Glutamatergic neuron (in vitro differentiated cells): Measurements from ENCODE around the gene KRT82. TPM values are rescaled to one million over a fixed set of nuclear protein-coding genes. Genes with fewer than 3 reads are reported as not detected.

ENCODE experiments used
- DNase-seq: peaks from one replicate; pipeline ENCODE4 v3.0.0; 2022
- H3K27ac Mint-ChIP-seq: one replicate; pipeline ENCODE4 v1.8.0; 2020; ENCODE audit warnings: mild to moderate bottlenecking, mixed read lengths, inconsistent platforms; ENCODE audit not compliant: unreplicated experiment
- H3K27me3 Mint-ChIP-seq: one replicate; pipeline ENCODE4 v1.8.0; 2020; ENCODE audit warnings: mild to moderate bottlenecking, moderate library complexity, mixed read lengths, inconsistent platforms; ENCODE audit not compliant: unreplicated experiment
- H3K36me3 Mint-ChIP-seq: one replicate; pipeline ENCODE4 v1.8.0; 2020; ENCODE audit warnings: mild to moderate bottlenecking, mixed read lengths, inconsistent platforms; ENCODE audit not compliant: unreplicated experiment
- H3K4me1 Mint-ChIP-seq: one replicate; pipeline ENCODE4 v1.8.0; 2020; ENCODE audit warnings: mild to moderate bottlenecking, low read depth, mixed read lengths, inconsistent platforms; ENCODE audit not compliant: unreplicated experiment
- H3K4me3 Mint-ChIP-seq: one replicate; pipeline ENCODE4 v1.8.0; 2020; ENCODE audit warnings: mild to moderate bottlenecking, mixed read lengths, inconsistent platforms; ENCODE audit not compliant: unreplicated experiment
- H3K9me3 Mint-ChIP-seq: one replicate; pipeline ENCODE4 v1.8.0; 2020; ENCODE audit warnings: mild to moderate bottlenecking, moderate library complexity, mixed read lengths, inconsistent platforms; ENCODE audit not compliant: unreplicated experiment
- CTCF ChIP-seq: fragments of 200-600 bp; sonication (generic); IDR thresholded peaks from one replicate; pipeline ENCODE4 v1.5.0; 2021; ENCODE audit not compliant: partially characterized antibody, unreplicated experiment
- total RNA-seq: library from RNA; stranded (reverse); fragmentation: NEBNext Ultra II Directional; extraction: Animal tissue kit (Norgen Biotek cat#: 25700); gene quantifications from one replicate; pipeline ENCODE4 v1.2.1, GENCODE V29; 2021; ENCODE audit not compliant: unreplicated experiment

Gene KRT82
- total RNA-seq, 1 donor from 2014 or later: not detected

- no peaks in the 10 kb centered on the region for H3K27me3 Mint-ChIP-seq
These were observed 6.4 kb downstream of the KRT82 start for GRCh38 chr12:52399756-52400155.

GRCh38 chr12:52398176-52398575, 8.0 kb downstream of the KRT82 start:
- Mint-ChIP-seq H3K27me3 (peaks cover 5% of the 10 kb centered on the region), H3K27ac (no peak overlapping the region), H3K4me1 (peaks cover 5% of the 10 kb centered on the region), H3K36me3 (no peaks in the 10 kb centered on the region), H3K4me3 (no peak overlapping the region), H3K9me3 (peaks cover 9% of the 10 kb centered on the region)
- no peak for DNase-seq
- no peak for TF ChIP-seq CTCF

More at GRCh38 chr12:52399756-52400155, 6.4 kb downstream of the KRT82 start:
- no peaks in the 10 kb centered on the region for H3K36me3 Mint-ChIP-seq
- peaks cover 5% of the 10 kb centered on the region for H3K4me1 Mint-ChIP-seq
- no peak for DNase-seq
- H3K9me3 Mint-ChIP-seq: peaks cover 7% of the 10 kb centered on the region
- TF ChIP-seq CTCF: no peak
- no peak overlapping the region for H3K4me3 Mint-ChIP-seq
- no peak overlapping the region for H3K27ac Mint-ChIP-seq

- Mint-ChIP-seq H3K4me3 (no peak overlapping the region), H3K27ac (no peak overlapping the region), H3K27me3 (peaks cover 5% of the 10 kb centered on the region), H3K9me3 (peaks cover 4% of the 10 kb centered on the region), H3K4me1 (no peaks in the 10 kb centered on the region), H3K36me3 (no peaks in the 10 kb centered on the region)
- no peak for DNase-seq
- TF ChIP-seq CTCF: no peak
These were observed 9.5 kb downstream of the KRT82 start for GRCh38 chr12:52396656-52397055.

- Mint-ChIP-seq H3K9me3 (peaks cover 4% of the 10 kb centered on the region), H3K27ac (no peak overlapping the region), H3K4me1 (no peaks in the 10 kb centered on the region), H3K27me3 (peaks cover 5% of the 10 kb centered on the region), H3K4me3 (no peak overlapping the region), H3K36me3 (no peaks in the 10 kb centered on the region)
- peak; percentile 59 for TF ChIP-seq CTCF
- no peak for DNase-seq
These were observed 10.2 kb downstream of the KRT82 start for GRCh38 chr12:52395761-52396434.

GRCh38 chr12:52394836-52395405, 11.2 kb downstream of the KRT82 start:
- H3K9me3 Mint-ChIP-seq: peaks cover 4% of the 10 kb centered on the region
- no peaks in the 10 kb centered on the region for H3K36me3 Mint-ChIP-seq
- H3K27ac Mint-ChIP-seq: no peak overlapping the region
- TF ChIP-seq CTCF: no peak
- no peaks in the 10 kb centered on the region for H3K4me1 Mint-ChIP-seq
- DNase-seq: no peak
- H3K4me3 Mint-ChIP-seq: no peak overlapping the region
- peaks cover 5% of the 10 kb centered on the region for H3K27me3 Mint-ChIP-seq
